HCT116 (cell line): ENCODE measurements around the gene MYOF. TPM values are rescaled to one million over a fixed set of nuclear protein-coding genes. Genes with fewer than 3 reads are reported as not detected.

ENCODE experiments used
- ATAC-seq: fragments of 200-7000 bp; cut with Tn5 transposase; 2 replicates; pipeline ENCODE4 v1.9.1; 2020; ENCODE audit warnings: mild to moderate bottlenecking, moderate library complexity
- BruUV-seq: library from RNA; stranded (reverse); fragments of 400-500 nt; replicated peaks from 2 replicates; lab custom pipeline; 2021; lab: Mats Ljungman, UMichigan
- CTCF ChIA-PET: fragments of 300-600 bp; sonication (Branson Sonifier 250); formaldehyde crosslinking; loops from one replicate; lab custom pipeline; 2021; ENCODE audit warnings: antibody characterized with exemption; lab: Charles Lee
- POLR2A ChIA-PET: fragments of 300-600, 350-600 bp; sonication (Branson Sonifier 250); formaldehyde crosslinking; loops from one replicate; lab custom pipeline; 2021; ENCODE audit warnings: antibody characterized with exemption; lab: Charles Lee
- RAD21 ChIA-PET, 2 experiments: fragments of 300-600 bp; sonication (Branson Sonifier 250); formaldehyde crosslinking; loops; one replicate each; lab custom pipeline; 2023; ENCODE audit warnings: low total read pairs in 2 of 2; ENCODE audit not compliant: uncharacterized antibody in 2 of 2, unreplicated experiment in 2 of 2, low non-redundant PET in 1 of 2; lab: Charles Lee
- DNase-seq: peaks from one replicate; pipeline ENCODE4 v3.0.0-alpha.2; 2010; ENCODE audit warnings: low read depth, low spot score
- H2AFZ ChIP-seq: fragments of 200-600 bp; shearing (Covaris generic), sonication (generic); 2 replicates; pipeline ENCODE4 v1.6.1; 2017; ENCODE audit warnings: low read depth, mixed run types, mixed read lengths, antibody characterized with exemption, low read length; ENCODE audit not compliant: poor library complexity, severe bottlenecking
- H3K27ac ChIP-seq: 2 replicates; pipeline ENCODE4 v1.5.1; 2012; ENCODE audit warnings: low read depth, low read length
- H3K27me3 ChIP-seq: fragments of 200-600 bp; sonication (generic); 2 replicates; pipeline ENCODE4 v1.6.1; 2016; ENCODE audit warnings: mixed run types, low read length, mixed read lengths; ENCODE audit not compliant: insufficient read depth
- H3K36me3 ChIP-seq, 2 experiments: fragments of 200-500 bp in 1 of 2; fragments of 200-600 bp in 1 of 2; sonication (Bioruptor generic) in 1 of 2; sonication (generic) in 1 of 2; 2 replicates each; pipeline versions ENCODE4 v1.5.1 to v1.6.1; 2014 to 2016; ENCODE audit warnings: low read length in 2 of 2, inconsistent platforms in 1 of 2, mixed read lengths in 1 of 2, mixed run types in 1 of 2; ENCODE audit not compliant: insufficient read depth in 2 of 2, control insufficient read depth in 1 of 2
- H3K4me1 ChIP-seq, 2 experiments: fragments of 200-600 bp in 1 of 2; sonication (generic) in 1 of 2; 2 replicates each; pipeline versions ENCODE4 v1.5.1 to v1.6.1; 2012 to 2017; ENCODE audit warnings: low read length in 2 of 2, inconsistent platforms in 1 of 2, mild to moderate bottlenecking in 1 of 2, mixed read lengths in 1 of 2, mixed run types in 1 of 2, moderate library complexity in 1 of 2; ENCODE audit not compliant: insufficient read depth in 2 of 2, control insufficient read depth in 1 of 2
- H3K4me2 ChIP-seq: fragments of 200-600 bp; sonication (generic); 2 replicates; pipeline ENCODE4 v1.6.1; 2017; ENCODE audit warnings: mixed run types, low read length, mixed read lengths
- H3K4me3 ChIP-seq, 2 experiments: fragments of 200-600 bp in 1 of 2; sonication (generic) in 1 of 2; replicated peaks in 1 of 2; 2 replicates each; pipeline ENCODE4 v1.5.1; 2011 to 2016; ENCODE audit warnings: low read length in 2 of 2, control low read depth in 1 of 2, low read depth in 1 of 2, mild to moderate bottlenecking in 1 of 2, mixed read lengths in 1 of 2, mixed run types in 1 of 2
- H3K79me2 ChIP-seq: fragments of 200-600 bp; sonication (generic); 2 replicates; pipeline ENCODE4 v1.6.1; 2017; ENCODE audit warnings: mild to moderate bottlenecking, mixed run types, low read length, moderate library complexity, mixed read lengths; ENCODE audit not compliant: insufficient read depth
- H3K9ac ChIP-seq: fragments of 200-600 bp; sonication (generic); 2 replicates; pipeline ENCODE4 v1.6.1; 2016; ENCODE audit warnings: low read length, mixed read lengths
- H3K9me2 ChIP-seq: fragments of 200-600 bp; sonication (generic), shearing (Covaris generic); 2 replicates; pipeline ENCODE4 v1.6.1; 2017; ENCODE audit warnings: mixed run types, mild to moderate bottlenecking, moderate library complexity; ENCODE audit not compliant: insufficient read depth
- H3K9me3 ChIP-seq, 2 experiments: fragments of 200-500 bp in 1 of 2; fragments of 200-600 bp in 1 of 2; sonication (Bioruptor generic) in 1 of 2; sonication (generic) in 1 of 2; 2 replicates each; pipeline ENCODE4 v1.6.1; 2014 to 2017; ENCODE audit warnings: low read length in 2 of 2, mixed read lengths in 2 of 2, inconsistent platforms in 1 of 2, low read depth in 1 of 2, mild to moderate bottlenecking in 1 of 2, mixed run types in 1 of 2, moderate library complexity in 1 of 2; ENCODE audit not compliant: control insufficient read depth in 1 of 2, insufficient read depth in 1 of 2
- H4K20me1 ChIP-seq: fragments of 200-600 bp; sonication (generic), shearing (Covaris generic); 2 replicates; pipeline ENCODE4 v1.6.1; 2017; ENCODE audit warnings: mixed run types, mild to moderate bottlenecking, moderate library complexity; ENCODE audit not compliant: insufficient read depth
- ATF3 ChIP-seq: IDR thresholded peaks from 2 replicates; pipeline ENCODE4 v1.6.1; 2012
- CBX3 ChIP-seq: IDR thresholded peaks from 2 replicates; pipeline ENCODE4 v1.6.1; 2012; ENCODE audit warnings: low read depth
- CEBPB ChIP-seq: IDR thresholded peaks from 2 replicates; pipeline ENCODE4 v1.6.1; 2012; ENCODE audit warnings: low read depth
- ELF1 ChIP-seq: IDR thresholded peaks from 2 replicates; pipeline ENCODE4 v1.6.1; 2012; ENCODE audit warnings: low read depth, borderline replicate concordance
- EZH2 ChIP-seq: fragments of 200-600 bp; sonication (generic); IDR thresholded peaks from 2 replicates; pipeline ENCODE4 v1.6.1; 2017; ENCODE audit warnings: antibody characterized with exemption, mixed run types
- EZH2phosphoT487 ChIP-seq: fragments of 200-600 bp; IDR thresholded peaks from 2 replicates; pipeline ENCODE4 v1.6.1; 2018; ENCODE audit warnings: antibody characterized with exemption, borderline replicate concordance
- FOSL1 ChIP-seq: IDR thresholded peaks from 2 replicates; pipeline ENCODE4 v1.6.1; 2012; ENCODE audit warnings: low read depth
- POLR2A ChIP-seq: IDR thresholded peaks from 2 replicates; pipeline ENCODE4 v1.7.0; 2011; ENCODE audit warnings: borderline replicate concordance; ENCODE audit not compliant: insufficient read depth, insufficient read length; ENCODE audit errors: extremely low read depth
- SIN3A ChIP-seq: IDR thresholded peaks from 2 replicates; pipeline ENCODE4 v1.6.1; 2012; ENCODE audit warnings: low read depth
- SP1 ChIP-seq: IDR thresholded peaks from 2 replicates; pipeline ENCODE4 v1.6.1; 2012; ENCODE audit warnings: low read depth
- TCF7L2 ChIP-seq: IDR thresholded peaks from 2 replicates; pipeline ENCODE4 v1.7.0; 2011; ENCODE audit warnings: borderline replicate concordance, inconsistent platforms; ENCODE audit not compliant: insufficient read depth, insufficient read length; ENCODE audit errors: extremely low read depth
- ZNF274 ChIP-seq: fragments of 200-500 bp; sonication (Bioruptor generic); IDR thresholded peaks from 2 replicates; pipeline ENCODE4 v1.6.1; 2014; ENCODE audit warnings: mild to moderate bottlenecking, low read depth, low read length, inconsistent platforms
- intact Hi-C: fragments of 100-400 bp; cut with micrococcal nuclease; formaldehyde crosslinking; loops from 2 replicates; pipeline ENCODE4 v1.10.0; 2022
- total RNA-seq: library from RNA; stranded (reverse); gene quantifications from one replicate; pipeline ENCODE4 v1.2.1, GENCODE V29; 2021; ENCODE audit not compliant: unreplicated experiment
- TF ChIP-seq, protein P1 (sequence below): IDR thresholded peaks from 2 replicates; pipeline ENCODE4 v1.6.1; 2012
- TF ChIP-seq, protein P2 (sequence below): IDR thresholded peaks from 2 replicates; pipeline ENCODE4 v1.6.1; 2011; ENCODE audit warnings: mild to moderate bottlenecking, low read length, moderate library complexity; ENCODE audit not compliant: insufficient replicate concordance; ENCODE audit errors: extremely low read depth
- TF ChIP-seq, protein P3 (sequence below): IDR thresholded peaks from 2 replicates; pipeline ENCODE4 v1.6.1; 2012; ENCODE audit warnings: low read depth
- TF ChIP-seq, protein P4 (sequence below), 3 experiments: fragments of 200-600 bp in 1 of 3; sonication (generic) in 1 of 3; IDR thresholded peaks in 2 of 3; conservative IDR thresholded peaks in 1 of 3; 2 replicates each; pipeline ENCODE4 v1.5.1; 2012 to 2017; ENCODE audit warnings: low read depth in 2 of 3, low read length in 2 of 3, antibody characterized with exemption in 1 of 3, borderline replicate concordance in 1 of 3, control low read depth in 1 of 3, mild to moderate bottlenecking in 1 of 3, mixed read lengths in 1 of 3, mixed run types in 1 of 3, moderate library complexity in 1 of 3; ENCODE audit not compliant: insufficient read depth in 1 of 3

Gene MYOF
- total RNA-seq, 1 experiment from 2014 or later = 250 TPM

- H3K36me3 ChIP-seq = peaks cover 42 to 66% of the 10 kb centered on the region in 2 experiments; a peak in 3 of 4 replicates
- TSS peak; percentile 24 for BruUV-seq
- H3K9me3 ChIP-seq = no peaks in the 10 kb centered on the region
- peak overlapping the region; percentile 58; the same call in 1 of the 2 replicates for H3K4me2 ChIP-seq
- H3K27ac ChIP-seq = peak overlapping the region; percentile 64; the same call in 1 of the 2 replicates
- POLR2A ChIA-PET = no interaction called here
- no peaks in the 10 kb centered on the region for H3K27me3 ChIP-seq
- RAD21 ChIA-PET = no interaction called here
- no peak overlapping the region for H3K9ac ChIP-seq
- H3K4me1 ChIP-seq = peaks cover 21 to 44% of the 10 kb centered on the region in 2 experiments
- H3K9me2 ChIP-seq = no peaks in the 10 kb centered on the region
- CTCF ChIA-PET = no interaction called here
- no peak for TF ChIP-seq SIN3A
- TF ChIP-seq POLR2A = no peak
- no peak for TF ChIP-seq CBX3
- TF ChIP-seq ELF1 = no peak
- TF ChIP-seq, protein P1, sequence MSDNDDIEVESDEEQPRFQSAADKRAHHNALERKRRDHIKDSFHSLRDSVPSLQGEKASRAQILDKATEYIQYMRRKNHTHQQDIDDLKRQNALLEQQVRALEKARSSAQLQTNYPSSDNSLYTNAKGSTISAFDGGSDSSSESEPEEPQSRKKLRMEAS = no peak
- TF ChIP-seq CEBPB = no peak
- no peak for TF ChIP-seq TCF7L2
- TF ChIP-seq, protein P2, sequence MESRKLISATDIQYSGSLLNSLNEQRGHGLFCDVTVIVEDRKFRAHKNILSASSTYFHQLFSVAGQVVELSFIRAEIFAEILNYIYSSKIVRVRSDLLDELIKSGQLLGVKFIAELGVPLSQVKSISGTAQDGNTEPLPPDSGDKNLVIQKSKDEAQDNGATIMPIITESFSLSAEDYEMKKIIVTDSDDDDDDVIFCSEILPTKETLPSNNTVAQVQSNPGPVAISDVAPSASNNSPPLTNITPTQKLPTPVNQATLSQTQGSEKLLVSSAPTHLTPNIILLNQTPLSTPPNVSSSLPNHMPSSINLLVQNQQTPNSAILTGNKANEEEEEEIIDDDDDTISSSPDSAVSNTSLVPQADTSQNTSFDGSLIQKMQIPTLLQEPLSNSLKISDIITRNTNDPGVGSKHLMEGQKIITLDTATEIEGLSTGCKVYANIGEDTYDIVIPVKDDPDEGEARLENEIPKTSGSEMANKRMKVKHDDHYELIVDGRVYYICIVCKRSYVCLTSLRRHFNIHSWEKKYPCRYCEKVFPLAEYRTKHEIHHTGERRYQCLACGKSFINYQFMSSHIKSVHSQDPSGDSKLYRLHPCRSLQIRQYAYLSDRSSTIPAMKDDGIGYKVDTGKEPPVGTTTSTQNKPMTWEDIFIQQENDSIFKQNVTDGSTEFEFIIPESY = no peak
- TF ChIP-seq ATF3 = no peak
- TF ChIP-seq ZNF274 = no peak
- TF ChIP-seq EZH2phosphoT487 = no peak
- TF ChIP-seq, protein P3, sequence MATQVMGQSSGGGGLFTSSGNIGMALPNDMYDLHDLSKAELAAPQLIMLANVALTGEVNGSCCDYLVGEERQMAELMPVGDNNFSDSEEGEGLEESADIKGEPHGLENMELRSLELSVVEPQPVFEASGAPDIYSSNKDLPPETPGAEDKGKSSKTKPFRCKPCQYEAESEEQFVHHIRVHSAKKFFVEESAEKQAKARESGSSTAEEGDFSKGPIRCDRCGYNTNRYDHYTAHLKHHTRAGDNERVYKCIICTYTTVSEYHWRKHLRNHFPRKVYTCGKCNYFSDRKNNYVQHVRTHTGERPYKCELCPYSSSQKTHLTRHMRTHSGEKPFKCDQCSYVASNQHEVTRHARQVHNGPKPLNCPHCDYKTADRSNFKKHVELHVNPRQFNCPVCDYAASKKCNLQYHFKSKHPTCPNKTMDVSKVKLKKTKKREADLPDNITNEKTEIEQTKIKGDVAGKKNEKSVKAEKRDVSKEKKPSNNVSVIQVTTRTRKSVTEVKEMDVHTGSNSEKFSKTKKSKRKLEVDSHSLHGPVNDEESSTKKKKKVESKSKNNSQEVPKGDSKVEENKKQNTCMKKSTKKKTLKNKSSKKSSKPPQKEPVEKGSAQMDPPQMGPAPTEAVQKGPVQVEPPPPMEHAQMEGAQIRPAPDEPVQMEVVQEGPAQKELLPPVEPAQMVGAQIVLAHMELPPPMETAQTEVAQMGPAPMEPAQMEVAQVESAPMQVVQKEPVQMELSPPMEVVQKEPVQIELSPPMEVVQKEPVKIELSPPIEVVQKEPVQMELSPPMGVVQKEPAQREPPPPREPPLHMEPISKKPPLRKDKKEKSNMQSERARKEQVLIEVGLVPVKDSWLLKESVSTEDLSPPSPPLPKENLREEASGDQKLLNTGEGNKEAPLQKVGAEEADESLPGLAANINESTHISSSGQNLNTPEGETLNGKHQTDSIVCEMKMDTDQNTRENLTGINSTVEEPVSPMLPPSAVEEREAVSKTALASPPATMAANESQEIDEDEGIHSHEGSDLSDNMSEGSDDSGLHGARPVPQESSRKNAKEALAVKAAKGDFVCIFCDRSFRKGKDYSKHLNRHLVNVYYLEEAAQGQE = no peak
- TF ChIP-seq EZH2 = no peak
- TF ChIP-seq FOSL1 = no peak
- TF ChIP-seq, protein P4, sequence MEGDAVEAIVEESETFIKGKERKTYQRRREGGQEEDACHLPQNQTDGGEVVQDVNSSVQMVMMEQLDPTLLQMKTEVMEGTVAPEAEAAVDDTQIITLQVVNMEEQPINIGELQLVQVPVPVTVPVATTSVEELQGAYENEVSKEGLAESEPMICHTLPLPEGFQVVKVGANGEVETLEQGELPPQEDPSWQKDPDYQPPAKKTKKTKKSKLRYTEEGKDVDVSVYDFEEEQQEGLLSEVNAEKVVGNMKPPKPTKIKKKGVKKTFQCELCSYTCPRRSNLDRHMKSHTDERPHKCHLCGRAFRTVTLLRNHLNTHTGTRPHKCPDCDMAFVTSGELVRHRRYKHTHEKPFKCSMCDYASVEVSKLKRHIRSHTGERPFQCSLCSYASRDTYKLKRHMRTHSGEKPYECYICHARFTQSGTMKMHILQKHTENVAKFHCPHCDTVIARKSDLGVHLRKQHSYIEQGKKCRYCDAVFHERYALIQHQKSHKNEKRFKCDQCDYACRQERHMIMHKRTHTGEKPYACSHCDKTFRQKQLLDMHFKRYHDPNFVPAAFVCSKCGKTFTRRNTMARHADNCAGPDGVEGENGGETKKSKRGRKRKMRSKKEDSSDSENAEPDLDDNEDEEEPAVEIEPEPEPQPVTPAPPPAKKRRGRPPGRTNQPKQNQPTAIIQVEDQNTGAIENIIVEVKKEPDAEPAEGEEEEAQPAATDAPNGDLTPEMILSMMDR (IDR thresholded peaks at IDR 0.05 in 2 of 3, conservative IDR thresholded peaks at IDR 0.05 in 1 of 3; ENCODE audit: borderline replicate concordance in 1 of 3, insufficient read depth in 1 of 3, low read depth in 2 of 3, low read length in 2 of 3) = no peak
- TF ChIP-seq SP1 = no peak
- ATAC-seq = no peak
- intact Hi-C loops = no loop called here
- no peak overlapping the region for H3K4me3 ChIP-seq
- 0 out of 2 replicates have a peak, but pooled peaks cover 3% of the 10 kb centered on the region for H4K20me1 ChIP-seq
- no peak overlapping the region for H2AFZ ChIP-seq
- DNase-seq = no peak
- H3K79me2 ChIP-seq = no peaks in the 10 kb centered on the region
These were observed 146.0 kb downstream of the MYOF start for GRCh38 chr10:93336110-93336509.
